GM23338 (cell line): ENCODE results near the gene AREL1. TPM values are rescaled to one million over a fixed set of nuclear protein-coding genes. Genes with fewer than 3 reads are reported as not detected.

Source experiments
- CREB1 ChIP-seq: fragments of 250-450 bp; sonication (Bioruptor Pico); IDR thresholded peaks from 2 replicates; pipeline ENCODE4 v1.5.0; 2020; ENCODE audit warnings: low read depth, mild to moderate bottlenecking, moderate library complexity
- CTCF ChIP-seq, 2 experiments: fragments of 200-600 bp in 1 of 2; sonication (generic) in 1 of 2; conservative IDR thresholded peaks; 2 replicates each; pipeline versions ENCODE4 v1.5.1 to v1.6.1; 2016 to 2017; ENCODE audit warnings: antibody characterized with exemption in 2 of 2, low read depth in 2 of 2, mild to moderate bottlenecking in 2 of 2, moderate library complexity in 1 of 2
- ETS1 ChIP-seq: IDR thresholded peaks from 2 replicates; pipeline ENCODE4 v1.6.1; 2016; ENCODE audit warnings: antibody characterized with exemption
- EZH2 ChIP-seq: fragments of 200-600 bp; sonication (generic); IDR thresholded peaks from one replicate; pipeline ENCODE4 v1.8.0; 2017; ENCODE audit warnings: antibody characterized with exemption, mild to moderate bottlenecking, low read depth; ENCODE audit not compliant: unreplicated experiment
- EZH2phosphoT487 ChIP-seq: fragments of 200-600 bp; sonication (generic); IDR thresholded peaks from one replicate; pipeline ENCODE4 v1.8.1; 2018; ENCODE audit warnings: antibody characterized with exemption; ENCODE audit not compliant: unreplicated experiment
- JUNB ChIP-seq: IDR thresholded peaks from one replicate; pipeline ENCODE4 v1.6.1; 2016; ENCODE audit warnings: antibody characterized with exemption; ENCODE audit not compliant: unreplicated experiment
- NANOG ChIP-seq: IDR thresholded peaks from 2 replicates; pipeline ENCODE4 v1.6.1; 2016; ENCODE audit warnings: antibody characterized with exemption, borderline replicate concordance
- STAT1 ChIP-seq: IDR thresholded peaks from one replicate; pipeline ENCODE4 v1.6.1; 2016; ENCODE audit warnings: antibody characterized with exemption; ENCODE audit not compliant: unreplicated experiment
- ZNF114 ChIP-seq: fragments of 250-450 bp; sonication (Bioruptor Pico); IDR thresholded peaks from 2 replicates; pipeline ENCODE4 v1.5.0; 2020; ENCODE audit warnings: mild to moderate bottlenecking, moderate library complexity
- ZNF331 ChIP-seq: fragments of 250-450 bp; sonication (Bioruptor Pico); IDR thresholded peaks from 2 replicates; pipeline ENCODE4 v1.5.0; 2020; ENCODE audit warnings: low read depth, mild to moderate bottlenecking, moderate library complexity
- ZNF462 ChIP-seq: fragments of 250-450 bp; sonication (Bioruptor Pico); IDR thresholded peaks from 2 replicates; pipeline ENCODE4 v1.5.0; 2020; ENCODE audit warnings: mild to moderate bottlenecking, moderate library complexity
- polyA plus RNA-seq: library from polyadenylated mRNA; unstranded; fragments of >200 nt; fragmentation: Nextera tagmentation; extraction: Ambion mirVana; gene quantifications from 2 replicates; pipeline ENCODE4 v1.2.1, GENCODE V29; 2016
- total RNA-seq: library from RNA; depleted of rRNA; stranded (reverse); fragments of >200 nt; shearing (Covaris generic); gene quantifications from 2 replicates; pipeline ENCODE4 v1.2.3, GENCODE V29; 2014

Gene AREL1
- total and polyA plus RNA-seq, 2 experiments from 2014 or later: 7.5 to 23.6 TPM

- TF ChIP-seq ZNF462: no peak
- TF ChIP-seq CTCF (conservative IDR thresholded peaks at IDR 0.05; ENCODE audit: low read depth in 2 of 2): peak; percentile 48 to 76
- TF ChIP-seq ZNF331 (CRISPR knock-in tag): no peak
- TF ChIP-seq ZNF114 (CRISPR knock-in tag): no peak
- no peak for TF ChIP-seq JUNB
- no peak for TF ChIP-seq STAT1
- no peak for TF ChIP-seq EZH2phosphoT487
- peak; percentile 46; the same call in 1 of the 2 replicates for TF ChIP-seq CREB1
- TF ChIP-seq ETS1: no peak
- TF ChIP-seq EZH2: no peak
- no peak for TF ChIP-seq NANOG
Measured at GRCh38 chr14:74612350-74613021, 100.4 kb downstream of the AREL1 start (continued).
